GM18867 (cell line): ENCODE data around the gene HOXA1.

Source experiments
- ATAC-seq: cut with Tn5 transposase; IDR thresholded peaks from one replicate; pipeline ENCODE4 v1.9.1; 2021; ENCODE audit warnings: mild to moderate bottlenecking, moderate library complexity; ENCODE audit not compliant: unreplicated experiment

Gene HOXA1

GRCh38 chr7:27117887-27118491, 22.2 kb upstream of the HOXA1 start:
- ATAC-seq, result no peak

- ATAC-seq, result no peak
These were observed 21.4 kb upstream of the HOXA1 start for GRCh38 chr7:27116962-27117886.

GRCh38 chr7:27116031-27116961, 20.5 kb upstream of the HOXA1 start:
- ATAC-seq, result no peak

- no peak for ATAC-seq
These were observed 19.6 kb upstream of the HOXA1 start for GRCh38 chr7:27115221-27116026.

- ATAC-seq, result no peak
These were observed 19.1 kb upstream of the HOXA1 start for GRCh38 chr7:27114881-27115220.

GRCh38 chr7:27113991-27114769, 18.4 kb upstream of the HOXA1 start:
- ATAC-seq, result no peak

- ATAC-seq, result no peak
These were observed 17.5 kb upstream of the HOXA1 start for GRCh38 chr7:27112955-27113949.

- no peak for ATAC-seq
These were observed 16.6 kb upstream of the HOXA1 start for GRCh38 chr7:27112361-27112760.

- no peak for ATAC-seq
These were observed 16.0 kb upstream of the HOXA1 start for GRCh38 chr7:27111751-27112277.

GRCh38 chr7:27111042-27111750, 15.4 kb upstream of the HOXA1 start:
- no peak for ATAC-seq

GRCh38 chr7:27110186-27111031, 14.6 kb upstream of the HOXA1 start:
- ATAC-seq, result no peak

GRCh38 chr7:27109466-27110185, 13.8 kb upstream of the HOXA1 start:
- no peak for ATAC-seq

- no peak for ATAC-seq
These were observed 12.8 kb upstream of the HOXA1 start for GRCh38 chr7:27108390-27109127.

- ATAC-seq, result no peak
These were observed 11.9 kb upstream of the HOXA1 start for GRCh38 chr7:27107391-27108381.
